ENCODE results near the gene SDHA. TPM values are rescaled to one million over a fixed set of nuclear protein-coding genes. Genes with fewer than 3 reads are reported as not detected.

Gene SDHA
- total RNA-seq, 1 donor from 2014 or later = 91.7 TPM

- Mint-ChIP-seq H3K27ac (ENCODE audit: unreplicated experiment) (no peak overlapping the region), H3K4me3 (ENCODE audit: unreplicated experiment) (no peak overlapping the region), H3K4me1 (ENCODE audit: low read depth, unreplicated experiment) (peaks cover 9% of the 10 kb centered on the region), H3K9me3 (ENCODE audit: unreplicated experiment) (no peaks in the 10 kb centered on the region), H3K27me3 (ENCODE audit: low read depth, unreplicated experiment) (peaks cover 16% of the 10 kb centered on the region), H3K36me3 (ENCODE audit: low read depth, unreplicated experiment) (peaks cover 5% of the 10 kb centered on the region)
- Histone ChIP-seq H3K4me3 (ENCODE audit: insufficient read depth, low read depth, low read length) (no peak overlapping the region), H3K36me3 (ENCODE audit: insufficient read depth, low read length) (no peaks in the 10 kb centered on the region), H3K4me1 (ENCODE audit: insufficient read depth, low read length) (peaks cover 11% of the 10 kb centered on the region), H3K9me3 (ENCODE audit: insufficient read depth, low read depth, low read length) (no peaks in the 10 kb centered on the region), H3K27ac (ENCODE audit: low read depth, low read length) (no peak overlapping the region), H3K9ac (ENCODE audit: low read length) (no peak overlapping the region), H3K27me3 (ENCODE audit: insufficient read depth, low read length) (peaks cover 9% of the 10 kb centered on the region), H4K20me1 (ENCODE audit: insufficient read depth, low read length) (peaks cover 3% of the 10 kb centered on the region), H3K4me2 (ENCODE audit: low read length) (no peak overlapping the region), H2AFZ (ENCODE audit: low read depth, low read length) (no peak overlapping the region), H3K79me2 (ENCODE audit: insufficient read depth, low read length) (no peaks in the 10 kb centered on the region)
- DNase-seq (ENCODE audit: low read depth) (no peak), FAIRE-seq (no peak)
- TF ChIP-seq EZH2 (IDR thresholded peaks at IDR 0.05; ENCODE audit: insufficient read depth, low read length) (no peak), CTCF (IDR thresholded peaks at IDR 0.05; ENCODE audit: insufficient read depth, low read depth, low read length) (no peak)
Observed at GRCh38 chr5:191949-192690, 26.0 kb upstream of the SDHA start.

- H3K36me3 Mint-ChIP-seq (ENCODE audit: low read depth, unreplicated experiment) = peaks cover 5% of the 10 kb centered on the region
- no peak overlapping the region for H3K4me3 Mint-ChIP-seq (ENCODE audit: unreplicated experiment)
- H3K27me3 ChIP-seq (ENCODE audit: insufficient read depth, low read length) = peaks cover 9% of the 10 kb centered on the region
- peaks cover 11% of the 10 kb centered on the region for H3K4me1 ChIP-seq (ENCODE audit: insufficient read depth, low read length)
- no peak for DNase-seq (ENCODE audit: low read depth)
- no peak overlapping the region for H3K27ac ChIP-seq (ENCODE audit: low read depth, low read length)
- H3K4me2 ChIP-seq (ENCODE audit: low read length) = no peak overlapping the region
- no peaks in the 10 kb centered on the region for H3K36me3 ChIP-seq (ENCODE audit: insufficient read depth, low read length)
- no peak overlapping the region for H3K9ac ChIP-seq (ENCODE audit: low read length)
- H4K20me1 ChIP-seq (ENCODE audit: insufficient read depth, low read length) = peaks cover 3% of the 10 kb centered on the region
- no peaks in the 10 kb centered on the region for H3K9me3 Mint-ChIP-seq (ENCODE audit: unreplicated experiment)
- peaks cover 9% of the 10 kb centered on the region for H3K4me1 Mint-ChIP-seq (ENCODE audit: low read depth, unreplicated experiment)
- FAIRE-seq = no peak
- no peaks in the 10 kb centered on the region for H3K79me2 ChIP-seq (ENCODE audit: insufficient read depth, low read length)
- H3K27ac Mint-ChIP-seq (ENCODE audit: unreplicated experiment) = no peak overlapping the region
- peaks cover 14% of the 10 kb centered on the region for H3K27me3 Mint-ChIP-seq (ENCODE audit: low read depth, unreplicated experiment)
- no peak overlapping the region for H3K4me3 ChIP-seq (ENCODE audit: insufficient read depth, low read depth, low read length)
- no peak overlapping the region for H2AFZ ChIP-seq (ENCODE audit: low read depth, low read length)
- no peak for TF ChIP-seq CTCF (IDR thresholded peaks at IDR 0.05; ENCODE audit: insufficient read depth, low read depth, low read length)
- TF ChIP-seq EZH2 (IDR thresholded peaks at IDR 0.05; ENCODE audit: insufficient read depth, low read length) = no peak
- H3K9me3 ChIP-seq (ENCODE audit: insufficient read depth, low read depth, low read length) = no peaks in the 10 kb centered on the region
Observed at GRCh38 chr5:192691-192969, 25.5 kb upstream of the SDHA start.

Data from astrocyte (in vitro differentiated cells and primary cell).